Progenitor cell of endocrine pancreas (in vitro differentiated cells): ENCODE results near the gene ALDH1A1. TPM values are rescaled to one million over a fixed set of nuclear protein-coding genes. Genes with fewer than 3 reads are reported as not detected.

Experiments used
- DNase-seq: peaks from one replicate; pipeline ENCODE4 v3.0.0; 2021; ENCODE audit warnings: low spot score; ENCODE audit not compliant: unreplicated experiment
- H3K27ac Mint-ChIP-seq: 2 replicates; pipeline ENCODE4 v1.8.0; 2021; ENCODE audit warnings: mild to moderate bottlenecking, moderate library complexity, mixed read lengths
- H3K27me3 Mint-ChIP-seq: 2 replicates; pipeline ENCODE4 v1.8.0; 2021; ENCODE audit warnings: mixed read lengths
- H3K36me3 Mint-ChIP-seq: 2 replicates; pipeline ENCODE4 v1.8.0; 2022; ENCODE audit warnings: mixed read lengths; ENCODE audit not compliant: insufficient read depth
- H3K4me1 Mint-ChIP-seq: 2 replicates; pipeline ENCODE4 v1.8.0; 2021; ENCODE audit warnings: low read depth, mixed read lengths
- H3K4me3 Mint-ChIP-seq: 2 replicates; pipeline ENCODE4 v1.8.0; 2021; ENCODE audit warnings: low read depth, mild to moderate bottlenecking, moderate library complexity, mixed read lengths
- H3K9me3 Mint-ChIP-seq: 2 replicates; pipeline ENCODE4 v1.8.0; 2021; ENCODE audit warnings: low read depth, mixed read lengths
- CTCF ChIP-seq: fragments of 200-600 bp; sonication (generic); IDR thresholded peaks from one replicate; pipeline ENCODE4 v1.5.0; 2021; ENCODE audit warnings: antibody characterized with exemption, mild to moderate bottlenecking; ENCODE audit not compliant: unreplicated experiment
- total RNA-seq: library from RNA; stranded (reverse); gene quantifications from 2 replicates; pipeline ENCODE4 v1.2.1, GENCODE V29; 2021

The ALDH1A1 gene
- total RNA-seq, 1 donor from 2014 or later: 188 TPM

- TF ChIP-seq CTCF: no peak
- no peaks in the 10 kb centered on the region for H3K27me3 Mint-ChIP-seq
- H3K4me1 Mint-ChIP-seq: peaks cover 5% of the 10 kb centered on the region
- no peak overlapping the region for H3K27ac Mint-ChIP-seq
- peaks cover 6% of the 10 kb centered on the region for H3K9me3 Mint-ChIP-seq
- no peak for DNase-seq
- H3K4me3 Mint-ChIP-seq: no peak overlapping the region
- H3K36me3 Mint-ChIP-seq: peaks cover 18% of the 10 kb centered on the region
Measured at GRCh38 chr9:72930828-72931227, 22.0 kb downstream of the ALDH1A1 start.

- H3K4me3 Mint-ChIP-seq: no peak overlapping the region
- no peak for TF ChIP-seq CTCF
- no peak for DNase-seq
- H3K27ac Mint-ChIP-seq: no peak overlapping the region
- peaks cover 6% of the 10 kb centered on the region for H3K9me3 Mint-ChIP-seq
- H3K27me3 Mint-ChIP-seq: no peaks in the 10 kb centered on the region
- peaks cover 16% of the 10 kb centered on the region for H3K36me3 Mint-ChIP-seq
- peaks cover 5% of the 10 kb centered on the region for H3K4me1 Mint-ChIP-seq
Measured at GRCh38 chr9:72929542-72929941, 23.3 kb downstream of the ALDH1A1 start.

- Mint-ChIP-seq H3K4me1 (no peaks in the 10 kb centered on the region), H3K27me3 (no peaks in the 10 kb centered on the region), H3K9me3 (no peaks in the 10 kb centered on the region), H3K4me3 (no peak overlapping the region), H3K36me3 (peaks cover 13% of the 10 kb centered on the region), H3K27ac (no peak overlapping the region)
- DNase-seq: no peak
- no peak for TF ChIP-seq CTCF
Measured at GRCh38 chr9:72928042-72928507, 24.8 kb downstream of the ALDH1A1 start.

- H3K9me3 Mint-ChIP-seq: no peaks in the 10 kb centered on the region
- no peak overlapping the region for H3K27ac Mint-ChIP-seq
- no peak overlapping the region for H3K4me3 Mint-ChIP-seq
- peaks cover 13% of the 10 kb centered on the region for H3K36me3 Mint-ChIP-seq
- H3K4me1 Mint-ChIP-seq: no peaks in the 10 kb centered on the region
- no peak for DNase-seq
- no peak for TF ChIP-seq CTCF
- H3K27me3 Mint-ChIP-seq: no peaks in the 10 kb centered on the region
Measured at GRCh38 chr9:72926506-72926905, 26.3 kb downstream of the ALDH1A1 start.

- TF ChIP-seq CTCF: no peak
- H3K9me3 Mint-ChIP-seq: no peaks in the 10 kb centered on the region
- H3K4me1 Mint-ChIP-seq: no peaks in the 10 kb centered on the region
- no peak overlapping the region for H3K4me3 Mint-ChIP-seq
- no peak for DNase-seq
- no peak overlapping the region for H3K27ac Mint-ChIP-seq
- H3K27me3 Mint-ChIP-seq: no peaks in the 10 kb centered on the region
- peaks cover 14% of the 10 kb centered on the region for H3K36me3 Mint-ChIP-seq
Measured at GRCh38 chr9:72925891-72926290, 27.0 kb downstream of the ALDH1A1 start.
